ENCODE measurements around the gene CENPP. TPM values are rescaled to one million over a fixed set of nuclear protein-coding genes. Genes with fewer than 3 reads are reported as not detected.

CENPP gene
- total and polyA plus RNA-seq, 4 donors, result 0.62 to 8.7 (median 1.3) TPM

- TF ChIP-seq RAD21 (IDR thresholded peaks at IDR 0.05) (no peak), FOXA2 (IDR thresholded peaks at IDR 0.05) (no peak), FOXA1 (IDR thresholded peaks at IDR 0.05) (no peak), GABPA (IDR thresholded peaks at IDR 0.05 in 1 of 2, conservative IDR thresholded peaks at IDR 0.05 in 1 of 2) (no peak), EGR1 (IDR thresholded peaks at IDR 0.05; ENCODE audit: low read depth in 2 of 2) (no peak), ATF3 (IDR thresholded peaks at IDR 0.05) (no peak), HNF4A (conservative IDR thresholded peaks at IDR 0.05) (no peak), JUND (IDR thresholded peaks at IDR 0.05) (no peak), TAF1 (conservative IDR thresholded peaks at IDR 0.05) (no peak), RXRA (IDR thresholded peaks at IDR 0.05) (no peak), NR2F2 (IDR thresholded peaks at IDR 0.05) (no peak), ZBTB33 (IDR thresholded peaks at IDR 0.05) (no peak), HNF4G (IDR thresholded peaks at IDR 0.05) (no peak), SP1 (IDR thresholded peaks at IDR 0.05) (no peak), YY1 (IDR thresholded peaks at IDR 0.05) (no peak), MAX (IDR thresholded peaks at IDR 0.05) (no peak)
- Histone ChIP-seq H3K27me3 (ENCODE audit: control insufficient read depth in 4 of 4, insufficient read depth in 4 of 4, low read length in 3 of 4) (no peaks in the 10 kb centered on the region), H3K4me1 (ENCODE audit: control insufficient read depth in 4 of 4, insufficient read depth in 4 of 4, low read length in 3 of 4) (no peaks in the 10 kb centered on the region), H3K36me3 (ENCODE audit: control insufficient read depth in 4 of 4, insufficient read depth in 3 of 4, low read depth in 1 of 4, low read length in 3 of 4) (no peaks in the 10 kb centered on the region), H3K4me3 (ENCODE audit: low read depth in 1 of 3, low read length in 3 of 3) (no peak overlapping the region), H3K27ac (ENCODE audit: low read depth in 1 of 2, low read length in 2 of 2) (no peak overlapping the region), H3K9ac (ENCODE audit: low read depth in 1 of 2, low read length in 2 of 2) (no peak overlapping the region), H3K9me3 (ENCODE audit: control insufficient read depth in 4 of 4, low read length in 3 of 4) (no peaks in the 10 kb centered on the region)
- no peak for DNase-seq (ENCODE audit: low spot score)
These were observed 120.8 kb downstream of the CENPP start for GRCh38 chr9:92446536-92446935.

- DNase-seq (ENCODE audit: low spot score), result no peak
- TF ChIP-seq EGR1 (IDR thresholded peaks at IDR 0.05; ENCODE audit: low read depth in 2 of 2) (no peak), CTCF (IDR thresholded peaks at IDR 0.05; ENCODE audit: low read depth, low read length, missing input control) (peak; percentile 19), RAD21 (IDR thresholded peaks at IDR 0.05) (peak; percentile 6 to 66)
- H3K4me1 ChIP-seq (ENCODE audit: control insufficient read depth in 4 of 4, insufficient read depth in 4 of 4, low read length in 3 of 4), result no peaks in the 10 kb centered on the region
- H3K9me3 ChIP-seq (ENCODE audit: control insufficient read depth in 4 of 4, low read length in 3 of 4), result no peaks in the 10 kb centered on the region
- H3K4me3 ChIP-seq (ENCODE audit: low read depth in 1 of 3, low read length in 3 of 3), result no peak overlapping the region
- peaks cover 0 to 1% (median 0%) of the 10 kb centered on the region in 4 donors for H3K36me3 ChIP-seq (ENCODE audit: control insufficient read depth in 4 of 4, insufficient read depth in 3 of 4, low read depth in 1 of 4, low read length in 3 of 4)
- H3K9ac ChIP-seq (ENCODE audit: low read depth in 1 of 2, low read length in 2 of 2), result no peak overlapping the region
- WGBS, result 75% methylated on average over 3 of the region's 3 CpGs
- H3K27me3 ChIP-seq (ENCODE audit: control insufficient read depth in 4 of 4, insufficient read depth in 4 of 4, low read length in 3 of 4), result no peaks in the 10 kb centered on the region
- no peak overlapping the region for H3K27ac ChIP-seq (ENCODE audit: low read depth in 1 of 2, low read length in 2 of 2)
These were observed 129.5 kb downstream of the CENPP start for GRCh38 chr9:92455217-92455616.
